ENCODE data around the gene LINC01488.

Gene LINC01488

DNA sequence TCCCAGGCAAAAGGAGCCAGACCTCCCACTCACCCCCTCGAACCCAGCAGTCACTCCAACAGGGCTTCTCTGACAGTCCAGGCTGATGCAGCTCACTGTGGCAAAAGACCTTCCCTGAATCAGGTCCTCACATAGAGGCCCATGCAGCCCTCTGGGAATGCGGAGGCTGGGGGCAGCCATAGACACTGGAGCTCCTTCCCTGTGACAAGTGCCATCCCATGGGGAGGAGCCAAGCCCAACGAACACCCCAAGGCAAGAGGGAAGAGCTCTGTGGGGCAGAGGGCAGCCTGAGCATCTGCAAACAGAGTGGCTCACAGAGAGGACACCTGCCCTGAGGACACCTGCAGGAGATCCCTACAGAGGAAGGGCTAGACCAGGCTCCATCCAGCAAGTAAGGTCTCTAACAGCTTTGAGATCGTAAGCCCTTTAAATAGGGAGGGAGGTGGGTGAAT lies at the start of gene LINC01488:
LINC01488 (plus strand) TSS at position 271 of the 452 bp plus-strand sequence.
- DNase-seq, result no peak

DNA sequence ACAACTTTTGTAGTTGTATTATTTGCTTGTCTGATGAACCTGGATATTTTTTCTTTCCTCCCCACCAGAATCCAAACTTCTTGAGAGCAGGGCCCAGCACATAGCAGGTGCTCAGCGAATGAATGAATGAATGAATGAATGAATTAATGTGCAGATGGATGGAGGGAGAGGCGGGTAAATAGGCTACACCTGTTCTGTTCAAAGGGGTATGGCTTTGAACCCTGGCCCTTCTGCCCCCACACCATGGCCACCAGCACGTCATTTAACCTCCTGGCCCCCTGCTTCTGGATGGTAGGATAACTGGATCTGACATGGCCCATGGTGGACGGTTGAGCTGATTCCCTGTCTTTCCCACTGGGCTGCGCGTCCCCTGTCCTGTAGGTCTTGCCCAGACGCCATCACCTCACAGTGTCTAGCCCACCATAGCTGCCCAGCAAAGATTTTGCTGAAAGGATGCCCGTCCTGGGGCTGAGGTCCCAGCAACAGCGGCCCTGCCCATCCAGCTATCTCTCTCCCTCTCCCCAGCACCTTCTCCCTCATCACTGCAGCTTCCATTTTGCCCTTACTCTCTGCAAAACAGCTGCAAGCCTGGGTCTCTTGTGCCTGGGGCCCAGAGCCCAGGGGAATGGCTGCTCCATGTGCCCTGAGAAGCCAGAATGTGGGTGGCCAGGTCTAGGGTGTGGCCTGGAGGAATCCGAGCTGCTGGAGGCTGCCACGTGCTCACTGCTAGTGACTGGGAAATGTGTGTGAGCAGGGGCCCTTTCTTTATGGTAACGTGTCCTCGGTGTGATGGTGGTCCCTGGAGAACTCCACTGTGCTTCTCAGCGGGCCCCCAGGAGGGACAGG lies 49.3 kb upstream of the LINC01488 start:
- DNase-seq, result no peak

GRCh38 chr11:69433741-69434140 lies 47.7 kb upstream of the LINC01488 start:
- no peak for DNase-seq

- DNase-seq, result no peak
These were observed 47.0 kb upstream of the LINC01488 start for GRCh38 chr11:69434471-69434931.

DNA sequence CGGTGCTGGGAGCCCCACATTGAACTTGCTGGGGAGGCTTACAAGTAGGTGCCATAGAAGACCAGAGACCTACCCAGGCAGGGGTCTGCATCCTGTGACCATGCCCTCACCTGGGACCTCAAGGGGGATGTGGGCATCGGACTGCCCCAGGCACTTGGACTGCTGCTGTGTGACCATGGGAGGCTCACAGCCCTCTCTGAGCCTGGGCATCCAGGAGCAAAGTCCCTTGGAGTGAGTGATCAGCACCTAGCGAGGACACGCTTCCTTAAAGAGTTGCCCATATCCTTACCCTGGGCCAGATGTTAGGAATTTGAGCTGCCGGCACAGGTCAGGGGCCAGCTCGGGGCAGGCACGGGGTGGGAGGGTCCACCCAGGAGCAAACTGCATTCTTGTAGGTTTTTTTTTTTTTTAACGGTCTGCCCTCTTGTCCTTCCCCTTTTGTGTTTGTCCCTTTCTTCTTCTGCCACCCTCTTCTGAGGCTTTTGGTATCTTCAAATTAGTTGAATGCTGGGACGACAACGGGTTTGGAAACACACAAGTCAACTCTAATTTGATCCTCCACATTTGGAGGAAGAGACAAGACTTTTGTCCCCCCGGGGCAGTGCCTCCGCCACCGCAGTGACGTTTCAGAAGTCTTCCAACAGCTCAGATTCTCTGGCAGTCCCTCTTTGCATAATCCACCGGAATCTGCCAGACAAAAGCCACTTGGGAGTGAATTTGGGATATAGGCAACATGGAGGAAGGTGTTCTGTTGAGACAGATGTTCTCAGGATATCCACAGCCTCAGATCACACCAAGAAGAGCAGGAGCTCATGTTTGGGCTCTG lies 46.1 kb upstream of the LINC01488 start:
- DNase-seq, result no peak

- DNase-seq, result peak; percentile 60
These were observed 45.2 kb upstream of the LINC01488 start for GRCh38 chr11:69436041-69436982.

DNA sequence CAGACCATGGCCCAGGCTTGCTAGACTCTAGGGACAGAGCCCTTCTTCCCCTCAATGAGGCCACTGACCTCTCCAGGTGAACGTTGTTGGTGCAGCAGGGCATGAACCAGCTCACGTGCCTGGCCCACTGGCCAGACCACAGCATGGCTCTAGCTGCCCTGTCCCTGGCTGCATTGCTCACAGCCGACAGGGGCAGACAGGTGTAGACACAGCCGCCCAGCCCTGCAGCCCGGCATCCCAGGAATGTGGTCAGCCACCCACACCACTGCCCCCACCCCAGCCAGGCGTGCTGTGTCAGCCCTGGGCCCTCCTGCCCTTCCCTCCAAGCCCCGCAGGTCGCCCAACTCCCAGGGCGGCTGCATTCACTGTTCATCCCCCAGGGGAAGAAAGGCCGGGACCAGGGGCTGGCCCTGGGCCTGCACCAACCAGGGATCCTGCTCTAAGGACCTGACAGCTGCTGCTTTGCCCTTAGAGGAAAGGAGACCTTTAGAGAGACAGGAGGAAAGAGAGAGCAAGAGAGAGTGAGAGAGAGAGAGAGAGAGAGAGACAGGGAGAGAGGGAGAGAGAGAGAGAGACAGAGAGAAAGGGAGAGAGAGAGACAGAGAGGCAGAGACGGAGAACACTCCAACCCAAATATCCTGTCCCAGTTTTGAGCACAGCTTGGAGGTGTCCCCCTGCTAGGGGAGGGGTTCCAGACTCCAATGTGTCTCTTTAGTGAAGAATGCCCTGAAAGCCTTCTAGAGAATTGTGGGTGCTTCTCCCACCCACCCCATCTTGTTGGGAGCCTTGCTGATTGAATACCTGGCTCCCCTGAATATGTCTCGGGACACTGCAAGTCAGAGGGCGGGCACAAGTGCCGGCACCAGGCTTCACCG lies 44.2 kb upstream of the LINC01488 start:
- DNase-seq, result no peak

GRCh38 chr11:69437876-69438205 lies 43.6 kb upstream of the LINC01488 start:
- DNase-seq, result no peak

DNA sequence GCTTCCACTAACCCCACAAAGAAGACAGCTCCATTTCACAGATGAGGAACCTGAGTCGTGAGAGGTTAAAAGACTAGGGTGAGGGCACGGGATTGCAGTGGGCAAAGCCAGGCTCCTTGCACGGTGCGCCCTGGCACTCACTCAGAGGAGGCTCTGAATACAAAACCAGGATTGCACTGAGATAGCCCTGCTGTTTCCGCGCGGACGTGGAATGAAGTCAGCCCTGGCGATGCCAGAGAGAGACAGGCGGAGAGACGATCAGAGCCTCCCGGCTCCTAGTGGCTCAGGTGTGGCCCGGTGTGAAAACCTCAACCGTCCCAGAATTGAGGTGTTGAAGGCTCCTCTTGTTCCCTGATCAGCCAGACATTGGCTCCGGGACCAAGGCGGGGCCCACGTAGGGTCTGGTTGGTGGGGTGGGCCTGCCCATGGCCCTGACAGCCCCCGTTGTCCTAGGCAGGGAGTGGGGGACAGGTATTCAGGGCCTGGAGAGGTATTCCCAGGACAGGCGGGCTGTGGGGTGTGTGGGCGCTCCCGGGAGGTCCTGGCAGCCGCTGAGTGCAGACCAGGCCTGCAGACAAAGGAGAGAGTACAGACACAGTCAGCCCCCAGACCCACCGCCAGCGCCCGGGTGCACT lies 43.1 kb upstream of the LINC01488 start:
- DNase-seq, result no peak

DNA sequence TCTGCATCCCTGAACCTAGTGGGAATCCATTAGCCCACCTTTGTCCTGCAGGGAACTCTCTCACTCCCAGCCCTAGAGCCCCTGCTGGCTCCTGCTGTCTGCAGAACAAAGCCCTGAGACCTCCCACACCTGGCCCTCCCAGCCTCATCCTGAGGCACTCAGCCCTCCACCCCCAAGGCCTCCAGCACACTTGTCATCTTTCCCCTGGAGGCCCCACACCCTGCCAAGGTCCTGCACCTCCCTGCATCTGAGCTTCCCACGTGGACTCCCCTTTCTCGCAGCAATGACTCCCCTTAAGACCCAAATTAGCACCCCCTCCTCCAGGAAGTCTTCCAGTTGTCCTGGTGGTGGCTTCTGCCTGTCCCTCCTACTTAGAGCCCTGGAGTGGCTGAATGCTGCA lies 42.3 kb upstream of the LINC01488 start:
- no peak for DNase-seq

GRCh38 chr11:69439651-69440464 lies 41.6 kb upstream of the LINC01488 start:
- no peak for DNase-seq

DNA sequence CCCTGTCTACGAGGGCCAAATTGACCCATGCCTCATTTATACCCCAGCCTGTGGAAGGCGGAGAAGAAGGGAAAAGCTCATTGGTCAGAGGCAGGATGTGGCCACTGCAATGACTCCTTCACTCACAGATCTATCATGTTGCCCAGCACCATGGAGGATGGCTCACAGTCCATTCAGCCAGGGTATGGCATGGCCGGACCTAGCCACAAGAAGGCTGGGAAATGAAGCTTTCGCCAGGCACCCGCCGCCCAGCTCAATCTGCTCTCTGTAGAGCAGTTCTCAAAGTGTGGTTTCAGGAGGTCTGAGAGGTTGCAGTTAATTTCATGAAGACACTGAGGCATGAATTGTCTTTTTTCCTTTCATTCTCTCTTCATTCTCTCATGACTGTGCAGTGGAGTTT lies 40.6 kb upstream of the LINC01488 start:
- DNase-seq, result no peak

DNA sequence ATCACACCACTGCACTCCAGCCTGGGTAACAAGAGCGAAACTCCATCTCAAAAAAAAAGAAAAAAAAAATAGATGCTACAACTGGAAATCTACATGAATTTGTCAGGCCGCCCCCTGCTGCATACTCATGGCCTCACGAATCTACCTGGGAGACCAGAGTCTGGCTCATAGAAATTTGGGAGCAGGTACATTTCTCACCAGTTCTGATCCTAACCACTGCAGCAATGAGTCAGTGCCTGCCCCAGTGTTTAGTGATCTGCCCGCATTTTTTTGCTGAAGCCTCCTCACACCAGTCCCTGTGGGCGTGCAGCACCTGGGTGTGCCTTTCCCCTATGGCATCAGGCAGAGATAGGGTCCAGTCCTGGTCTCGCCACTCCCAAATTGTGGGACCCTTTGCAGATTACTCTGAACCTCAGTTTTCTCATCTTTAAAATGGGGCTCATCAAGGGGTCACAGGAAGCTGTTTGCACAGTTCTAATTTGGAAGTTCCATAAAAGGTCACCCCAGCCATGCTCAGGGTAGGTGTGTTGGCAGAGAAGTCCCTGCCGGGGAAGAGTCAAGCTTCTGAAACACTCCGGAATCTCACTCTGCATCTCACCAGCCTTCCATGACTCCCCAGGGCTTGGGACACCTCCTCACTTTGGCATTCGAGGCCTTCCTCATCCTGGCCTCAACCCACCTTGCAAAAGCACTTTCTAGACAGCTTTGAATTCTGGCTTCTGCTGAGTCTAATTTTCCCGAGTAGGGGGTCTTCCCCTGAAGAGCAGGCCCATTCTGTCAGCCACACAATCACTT lies 39.3 kb upstream of the LINC01488 start:
- no peak for DNase-seq

DNA sequence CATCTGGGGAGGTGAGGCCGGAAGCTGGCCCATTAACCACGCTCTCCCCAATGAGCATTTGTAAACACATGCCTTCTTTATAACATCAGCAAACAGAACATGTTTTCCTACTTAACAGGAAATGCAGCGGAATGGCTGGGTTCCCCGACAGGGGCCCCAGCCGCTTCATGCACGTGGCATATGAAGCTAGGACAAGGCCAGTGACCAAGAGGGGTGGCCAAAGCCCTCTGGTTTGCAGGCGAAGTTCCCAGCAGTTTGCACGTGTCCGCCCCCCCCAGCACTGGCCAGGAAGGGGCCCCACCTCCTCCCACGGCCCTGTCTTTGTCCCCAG lies 38.7 kb upstream of the LINC01488 start:
- DNase-seq, result no peak

DNA sequence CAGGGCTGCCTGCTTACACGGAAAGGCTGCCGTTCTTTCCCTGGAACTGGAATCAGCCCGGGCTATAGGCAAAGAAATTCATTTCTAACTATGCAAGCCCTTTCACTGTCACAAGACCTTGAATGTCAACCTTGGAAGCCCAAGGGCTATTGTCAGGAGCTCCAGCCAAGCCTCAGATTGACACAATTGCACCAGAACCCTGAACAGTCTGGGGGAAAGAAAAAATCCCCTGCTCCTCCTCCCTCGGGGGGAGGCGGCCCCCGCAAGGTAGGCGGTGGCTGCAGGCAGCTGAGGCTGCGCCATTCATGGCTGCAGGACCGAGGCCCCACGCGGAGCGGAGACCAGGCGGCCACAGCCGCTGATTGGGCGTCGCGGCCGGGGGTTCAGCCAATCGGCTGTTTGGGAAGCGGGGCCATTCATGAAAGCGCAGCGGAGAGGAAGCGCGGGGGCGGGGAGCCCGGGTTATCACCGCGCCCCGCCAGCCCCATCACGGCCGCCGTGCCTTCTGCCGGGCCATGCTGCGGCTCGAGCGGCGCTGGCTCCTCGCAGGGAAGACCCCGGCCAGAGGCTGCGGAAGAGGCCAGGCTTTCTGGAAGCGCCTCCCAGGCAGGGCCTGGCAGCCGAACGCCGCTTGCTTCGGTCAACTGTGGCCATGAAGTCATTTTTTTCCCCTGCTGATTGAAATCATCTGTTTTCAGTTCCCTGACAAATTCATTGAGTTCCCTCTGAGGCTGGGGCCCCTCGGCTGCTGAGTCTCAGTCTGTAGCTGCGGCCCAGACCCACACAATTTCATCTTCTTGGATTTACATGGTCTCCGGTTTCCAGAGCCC lies 38.1 kb upstream of the LINC01488 start:
- DNase-seq, result peak; percentile 87

GRCh38 chr11:69443968-69444364 lies 37.5 kb upstream of the LINC01488 start:
- no peak for DNase-seq

DNA sequence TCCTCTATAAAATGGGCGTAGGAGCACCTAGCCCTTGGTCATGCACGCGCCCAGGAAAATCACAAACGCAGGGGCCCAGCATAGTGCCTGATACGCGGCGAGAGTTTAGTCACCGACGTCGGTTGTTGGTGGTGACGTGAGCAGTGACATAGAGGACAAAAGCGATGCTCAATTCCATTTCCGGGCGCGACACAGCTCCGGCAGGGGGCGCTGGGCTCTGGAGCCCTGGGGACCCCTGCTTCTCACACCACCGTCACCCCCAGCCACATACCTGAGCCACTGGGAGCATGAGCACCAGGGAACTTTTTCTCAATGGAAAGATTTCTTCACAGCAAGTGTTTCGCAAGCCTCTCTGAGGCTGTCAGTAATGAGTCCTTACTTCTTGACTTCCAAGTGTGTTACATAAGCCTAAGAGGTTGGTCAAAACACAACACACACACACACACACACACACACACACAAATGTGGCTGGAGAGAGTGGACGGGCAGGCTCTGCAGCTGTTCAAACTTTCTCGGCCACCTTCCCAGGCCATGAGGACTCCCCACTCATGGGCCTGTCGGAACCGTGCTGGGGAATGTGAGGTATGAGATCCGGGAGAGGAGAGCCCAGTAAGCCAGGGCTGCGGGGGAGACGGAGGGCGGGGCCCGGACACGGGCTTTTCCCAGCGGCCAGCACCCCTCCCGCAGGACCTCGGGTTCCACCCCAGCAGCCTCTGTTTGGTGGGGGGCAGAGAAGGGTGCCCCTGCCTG lies 36.9 kb upstream of the LINC01488 start:
- DNase-seq, result no peak

GRCh38 chr11:69445131-69445470 lies 36.4 kb upstream of the LINC01488 start:
- DNase-seq, result no peak
